HepG2 (cell line): Measurements from ENCODE around the gene NHSL1. TPM values are rescaled to one million over a fixed set of nuclear protein-coding genes. Genes with fewer than 3 reads are reported as not detected.

ENCODE experiments used
- ATAC-seq: fragments of 200-7000 bp; cut with Tn5 transposase; 3 replicates; pipeline ENCODE4 v1.9.1; 2020; ENCODE audit warnings: mild to moderate bottlenecking, moderate library complexity
- BruUV-seq: library from RNA; stranded (reverse); fragments of 400-500 nt; replicated peaks from 2 replicates; lab custom pipeline; 2021; lab: Mats Ljungman, UMichigan
- CTCF ChIA-PET: fragments of 300-600 bp; formaldehyde crosslinking; extraction: SDS; loops from one replicate; lab custom pipeline; 2021; ENCODE audit warnings: low total read pairs, inconsistent platforms, low intra/inter-chr PET ratio; lab: Yijun Ruan, JAX
- POLR2A ChIA-PET: fragments of 350-600 bp; sonication (Branson Sonifier 250); formaldehyde crosslinking; loops from one replicate; lab custom pipeline; 2020; ENCODE audit warnings: antibody characterized with exemption, inconsistent platforms; lab: Yijun Ruan, JAX
- DNase-seq: peaks from one replicate; pipeline ENCODE4 v3.0.0-alpha.2; 2015; ENCODE audit warnings: low spot score
- FAIRE-seq: peaks from 3 replicates; lab custom pipeline; 2011; peaks lifted over from hg19 to GRCh38; lab: Jason Lieb, UNC
- H2AFZ ChIP-seq: one replicate; pipeline ENCODE4 v1.6.1; 2011; ENCODE audit warnings: low read length, inconsistent platforms
- H3K27ac ChIP-seq: fragments of 300-600 bp; 3 replicates; pipeline ENCODE4 v1.8.0; 2011; ENCODE audit warnings: mixed run types, mild to moderate bottlenecking, mixed read lengths, low read length, inconsistent platforms; ENCODE audit not compliant: insufficient read depth; ENCODE audit errors: extremely low read length
- H3K27me3 ChIP-seq, 2 experiments: fragments of 200-600 bp in 1 of 2; 2 replicates in 1 of 2; 3 replicates in 1 of 2; pipeline versions ENCODE4 v1.6.0 to v1.8.0; 2011; ENCODE audit warnings: low read length in 2 of 2, mild to moderate bottlenecking in 2 of 2, moderate library complexity in 2 of 2, inconsistent platforms in 1 of 2; ENCODE audit not compliant: insufficient read depth in 2 of 2, control insufficient read depth in 1 of 2
- H3K36me3 ChIP-seq, 2 experiments: fragments of 200-600 bp in 1 of 2; replicated peaks in 1 of 2; 2 replicates in 1 of 2; 3 replicates in 1 of 2; pipeline versions ENCODE4 v1.5.1 to v1.8.0; 2011; ENCODE audit warnings: low read length in 2 of 2, inconsistent platforms in 1 of 2; ENCODE audit not compliant: insufficient read depth in 2 of 2, control insufficient read depth in 1 of 2
- H3K4me1 ChIP-seq: 2 replicates; pipeline ENCODE4 v1.5.1; 2012; ENCODE audit warnings: low read length, inconsistent platforms; ENCODE audit not compliant: insufficient read depth
- H3K4me2 ChIP-seq: 2 replicates; pipeline ENCODE4 v1.6.0; 2011; ENCODE audit warnings: low read depth, low read length, inconsistent platforms
- H3K4me3 ChIP-seq, 3 experiments: fragments of 200-600 bp in 1 of 3; sonication (generic), shearing (Covaris generic) in 1 of 3; replicated peaks in 1 of 3; 2 replicates each; pipeline ENCODE4 v1.5.1; 2011 to 2016; ENCODE audit warnings: low read length in 3 of 3, inconsistent platforms in 2 of 3, low read depth in 2 of 3, mild to moderate bottlenecking in 2 of 3, control low read depth in 1 of 3, mixed read lengths in 1 of 3; ENCODE audit not compliant: insufficient read depth in 1 of 3
- H3K79me2 ChIP-seq: one replicate; pipeline ENCODE4 v1.6.1; 2011; ENCODE audit warnings: low read length, inconsistent platforms; ENCODE audit not compliant: insufficient read depth
- H3K9ac ChIP-seq: 2 replicates; pipeline ENCODE4 v1.6.0; 2011; ENCODE audit warnings: mild to moderate bottlenecking, low read depth, low read length, inconsistent platforms; ENCODE audit not compliant: insufficient read depth
- H3K9me3 ChIP-seq: 2 replicates; pipeline ENCODE4 v1.5.1; 2012; ENCODE audit warnings: mild to moderate bottlenecking, low read length
- H4K20me1 ChIP-seq: 2 replicates; pipeline ENCODE4 v1.6.0; 2011; ENCODE audit warnings: inconsistent platforms, mild to moderate bottlenecking, low read length, moderate library complexity; ENCODE audit not compliant: insufficient read depth
- ARID4A ChIP-seq: sonication (generic); formaldehyde crosslinking; IDR thresholded peaks from 2 replicates; pipeline ENCODE4 v1.5.0; 2020; ENCODE audit warnings: mild to moderate bottlenecking, missing genetic modification reagents, borderline replicate concordance
- CBX1 ChIP-seq: IDR thresholded peaks from one replicate; pipeline ENCODE4 v1.6.1; 2016; ENCODE audit warnings: antibody characterized with exemption, low read depth
- DR1 ChIP-seq: sonication (generic); formaldehyde crosslinking; IDR thresholded peaks from 2 replicates; pipeline ENCODE4 v1.8.0; 2021; ENCODE audit warnings: mild to moderate bottlenecking, missing genetic modification reagents, inconsistent platforms
- EHMT2 ChIP-seq: fragments of 200-600 bp; sonication (generic); IDR thresholded peaks from 2 replicates; pipeline ENCODE4 v1.7.0; 2017; ENCODE audit warnings: antibody characterized with exemption, low read depth, low read length, borderline replicate concordance
- HNF4A ChIP-seq: sonication (generic); formaldehyde crosslinking; IDR thresholded peaks from 2 replicates; pipeline ENCODE4 v1.4.0; 2020; ENCODE audit warnings: missing genetic modification reagents
- HOXA7 ChIP-seq: sonication (generic); formaldehyde crosslinking; IDR thresholded peaks from 2 replicates; pipeline ENCODE4 v1.8.1; 2022; ENCODE audit warnings: mild to moderate bottlenecking, missing genetic modification reagents, moderate library complexity
- RCOR2 ChIP-seq: IDR thresholded peaks from 2 replicates; pipeline ENCODE4 v1.6.1; 2016; ENCODE audit warnings: missing biosample characterization, missing genetic modification reagents
- SALL2 ChIP-seq: sonication (generic); formaldehyde crosslinking; IDR thresholded peaks from 2 replicates; pipeline ENCODE4 v1.8.1; 2023; ENCODE audit warnings: mild to moderate bottlenecking, missing genetic modification reagents, inconsistent platforms
- SNAPC5 ChIP-seq: sonication (generic); formaldehyde crosslinking; IDR thresholded peaks from 2 replicates; pipeline ENCODE4 v1.8.1; 2023; ENCODE audit warnings: mild to moderate bottlenecking, missing genetic modification reagents, borderline replicate concordance
- ZBTB33 ChIP-seq: sonication (generic); formaldehyde crosslinking; IDR thresholded peaks from 2 replicates; pipeline ENCODE4 v1.4.0; 2020; ENCODE audit warnings: missing genetic modification reagents
- ZMYM3 ChIP-seq: sonication (generic); formaldehyde crosslinking; IDR thresholded peaks from 2 replicates; pipeline ENCODE4 v1.5.1; 2020; ENCODE audit warnings: mild to moderate bottlenecking, missing genetic modification reagents
- ZNF501 ChIP-seq: sonication (generic); formaldehyde crosslinking; IDR thresholded peaks from 2 replicates; pipeline ENCODE4 v1.5.1; 2020; ENCODE audit warnings: mild to moderate bottlenecking, moderate library complexity, missing genetic modification reagents
- ZNF652 ChIP-seq: IDR thresholded peaks from 2 replicates; pipeline ENCODE4 v1.6.1; 2016; ENCODE audit warnings: low read depth, borderline replicate concordance
- WGBS: methylation state at CpG from one replicate; pipeline ENCODE4 v1.1.6; 2017; ENCODE audit warnings: low lambda C conversion rate; 5-methylcytosine and 5-hydroxymethylcytosine counted together
- in situ Hi-C: cut with HindIII; loops from 2 replicates; pipeline ENCODE4 v1.10.0; 2017; ENCODE audit warnings: low pct_unique_long_range_greater_than_20kb; ENCODE audit not compliant: extremely low pct_ligation_motif_present
- intact Hi-C: fragments of 100-400 bp; cut with micrococcal nuclease; formaldehyde crosslinking; loops from one replicate; pipeline ENCODE4 v1.10.0; 2022; ENCODE audit not compliant: unreplicated experiment
- polyA plus RNA-seq, 8 experiments: library from polyadenylated mRNA; depleted of rRNA in 3 of 8; stranded (reverse) in 7 of 8; unstranded in 1 of 8; fragments of >200 nt; fragmentation: Illumina TruSeq in 4 of 8; extraction: Trizol in 4 of 8; gene quantifications; 2 replicates each; pipeline versions ENCODE4 v1.2.1 to v1.2.3, GENCODE V29; 2011 to 2016; ENCODE audit warnings: low read depth in 4 of 8, missing spikeins in 1 of 8, mixed read lengths in 1 of 8; ENCODE audit not compliant: insufficient read depth in 1 of 8
- total RNA-seq, 5 experiments: library from RNA; depleted of rRNA; stranded (reverse); fragments of >200 nt; fragmentation: Illumina TruSeq; extraction: Trizol; gene quantifications; 2 replicates each; pipeline ENCODE4 v1.2.3, GENCODE V29; 2016; ENCODE audit warnings: low read depth in 1 of 5
- TF ChIP-seq, protein P1 (sequence below): sonication (generic); formaldehyde crosslinking; IDR thresholded peaks from 2 replicates; pipeline ENCODE4 v1.4.0; 2020; ENCODE audit warnings: mild to moderate bottlenecking, missing genetic modification reagents, borderline replicate concordance
- TF ChIP-seq, protein P2 (sequence below): sonication (generic); formaldehyde crosslinking; IDR thresholded peaks from 2 replicates; pipeline ENCODE4 v1.5.0; 2020; ENCODE audit warnings: mild to moderate bottlenecking, missing genetic modification reagents, moderate library complexity

NHSL1 gene
- total and polyA plus RNA-seq, 2 of the 13 experiments (the other 11 are each of a cell fraction or from before 2014, with no cell fraction given) = 24.9 to 53.6 TPM

DNA sequence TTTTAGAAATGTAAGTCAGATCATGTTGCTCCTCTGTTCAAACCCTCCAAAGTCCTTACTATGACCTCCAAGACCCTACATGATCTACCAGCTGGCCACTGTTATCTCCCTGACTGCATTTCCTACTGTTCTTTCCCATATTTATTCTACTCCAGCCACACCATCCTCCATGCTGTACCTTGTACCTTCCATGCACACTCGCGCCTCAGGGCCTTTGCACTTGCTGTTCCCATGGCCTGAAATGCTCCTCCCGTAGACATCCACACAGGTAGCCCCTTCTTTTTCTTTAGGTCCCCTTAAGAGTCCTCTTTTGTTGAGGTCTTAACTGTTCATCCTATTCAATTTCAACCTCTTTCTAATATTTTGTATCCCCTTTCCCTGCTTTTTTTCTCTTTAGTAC, 48.3 kb downstream of the NHSL1 start:
- no TSS peak for BruUV-seq
- ATAC-seq (no peak), FAIRE-seq (no peak), DNase-seq (no peak)
- no peak overlapping the region for H3K4me3 ChIP-seq
- H3K9me3 ChIP-seq = no peaks in the 10 kb centered on the region
- H3K4me1 ChIP-seq = peaks cover 18% of the 10 kb centered on the region
- no peak overlapping the region for H3K4me2 ChIP-seq
- no peaks in the 10 kb centered on the region for H3K27me3 ChIP-seq
- peaks cover 7% of the 10 kb centered on the region for H3K79me2 ChIP-seq
- ChIA-PET CTCF (no interaction called here), POLR2A (no interaction called here)
- in situ Hi-C loops (no loop called here), intact Hi-C loops (no loop called here)
- no peak overlapping the region for H3K27ac ChIP-seq
- peaks cover 4 to 54% of the 10 kb centered on the region in 2 experiments for H3K36me3 ChIP-seq
- WGBS = 96% methylated on average over 3 of the region's 3 CpGs
- H4K20me1 ChIP-seq = no peaks in the 10 kb centered on the region
- no peak overlapping the region for H3K9ac ChIP-seq
- H2AFZ ChIP-seq = no peak overlapping the region
- TF ChIP-seq ARID4A (CRISPR knock-in tag) (no peak), HOXA7 (CRISPR knock-in tag) (no peak), ZMYM3 (peak; percentile 87), EHMT2 (no peak), SNAPC5 (CRISPR knock-in tag) (no peak), ZBTB33 (peak; percentile 80), ZNF652 (CRISPR knock-in tag) (no peak), RCOR2 (peak; percentile 24; the same call in 1 of the 2 replicates), HNF4A (CRISPR knock-in tag) (peak; percentile 64), SALL2 (CRISPR knock-in tag) (no peak), ZNF501 (CRISPR knock-in tag) (no peak), CBX1 (no peak), DR1 (CRISPR knock-in tag) (no peak)
- TF ChIP-seq, protein P1, sequence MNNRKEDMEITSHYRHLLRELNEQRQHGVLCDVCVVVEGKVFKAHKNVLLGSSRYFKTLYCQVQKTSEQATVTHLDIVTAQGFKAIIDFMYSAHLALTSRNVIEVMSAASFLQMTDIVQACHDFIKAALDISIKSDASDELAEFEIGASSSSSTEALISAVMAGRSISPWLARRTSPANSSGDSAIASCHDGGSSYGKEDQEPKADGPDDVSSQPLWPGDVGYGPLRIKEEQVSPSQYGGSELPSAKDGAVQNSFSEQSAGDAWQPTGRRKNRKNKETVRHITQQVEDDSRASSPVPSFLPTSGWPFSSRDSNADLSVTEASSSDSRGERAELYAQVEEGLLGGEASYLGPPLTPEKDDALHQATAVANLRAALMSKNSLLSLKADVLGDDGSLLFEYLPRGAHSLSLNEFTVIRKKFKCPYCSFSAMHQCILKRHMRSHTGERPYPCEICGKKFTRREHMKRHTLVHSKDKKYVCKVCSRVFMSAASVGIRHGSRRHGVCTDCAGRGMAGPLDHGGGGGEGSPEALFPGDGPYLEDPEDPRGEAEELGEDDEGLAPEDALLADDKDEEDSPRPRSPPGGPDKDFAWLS (CRISPR knock-in tag) = no peak
- TF ChIP-seq, protein P2, sequence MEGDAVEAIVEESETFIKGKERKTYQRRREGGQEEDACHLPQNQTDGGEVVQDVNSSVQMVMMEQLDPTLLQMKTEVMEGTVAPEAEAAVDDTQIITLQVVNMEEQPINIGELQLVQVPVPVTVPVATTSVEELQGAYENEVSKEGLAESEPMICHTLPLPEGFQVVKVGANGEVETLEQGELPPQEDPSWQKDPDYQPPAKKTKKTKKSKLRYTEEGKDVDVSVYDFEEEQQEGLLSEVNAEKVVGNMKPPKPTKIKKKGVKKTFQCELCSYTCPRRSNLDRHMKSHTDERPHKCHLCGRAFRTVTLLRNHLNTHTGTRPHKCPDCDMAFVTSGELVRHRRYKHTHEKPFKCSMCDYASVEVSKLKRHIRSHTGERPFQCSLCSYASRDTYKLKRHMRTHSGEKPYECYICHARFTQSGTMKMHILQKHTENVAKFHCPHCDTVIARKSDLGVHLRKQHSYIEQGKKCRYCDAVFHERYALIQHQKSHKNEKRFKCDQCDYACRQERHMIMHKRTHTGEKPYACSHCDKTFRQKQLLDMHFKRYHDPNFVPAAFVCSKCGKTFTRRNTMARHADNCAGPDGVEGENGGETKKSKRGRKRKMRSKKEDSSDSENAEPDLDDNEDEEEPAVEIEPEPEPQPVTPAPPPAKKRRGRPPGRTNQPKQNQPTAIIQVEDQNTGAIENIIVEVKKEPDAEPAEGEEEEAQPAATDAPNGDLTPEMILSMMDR (CRISPR knock-in tag) = no peak
